Ascending aorta (tissue), 2 donors: ENCODE data around the gene PIH1D2. TPM values are rescaled to one million over a fixed set of nuclear protein-coding genes. Genes with fewer than 3 reads are reported as not detected.
A peak's percentile ranks its signal among the peaks of the same experiment; 100 is the strongest.

ENCODE experiments used
- DNase-seq, 2 donors: peaks; one replicate each; pipeline ENCODE4 v3.0.0-alpha.2; 2019; ENCODE audit warnings: low spot score in 2 of 2
- H3K27ac ChIP-seq, 2 donors: fragments of 200-600 bp; sonication (generic); one replicate each; pipeline ENCODE4 v1.5.1; 2016 to 2017; ENCODE audit warnings: mild to moderate bottlenecking in 1 of 2
- H3K27me3 ChIP-seq: fragments of 200-600 bp; sonication (generic); one replicate; pipeline ENCODE4 v1.5.1; 2017
- H3K36me3 ChIP-seq, 2 donors: fragments of 200-600 bp; sonication (generic); one replicate each; pipeline ENCODE4 v1.5.1; 2016
- H3K4me1 ChIP-seq, 2 donors: fragments of 200-600 bp; sonication (generic); one replicate each; pipeline ENCODE4 v1.5.1; 2016 to 2017; ENCODE audit warnings: mild to moderate bottlenecking in 1 of 2
- H3K4me3 ChIP-seq, 2 donors: fragments of 200-600 bp; sonication (generic); one replicate each; pipeline ENCODE4 v1.5.1; 2016 to 2017; ENCODE audit warnings: mild to moderate bottlenecking in 1 of 2
- H3K9me3 ChIP-seq, 2 donors: fragments of 200-600 bp; sonication (generic); one replicate each; pipeline ENCODE4 v1.5.1; 2016
- CTCF ChIP-seq, 3 experiments: fragments of 200-600 bp in 2 of 3; fragments of 450-650 bp in 1 of 3; sonication (generic) in 2 of 3; IDR thresholded peaks; one replicate each; pipeline ENCODE4 v1.5.1; 2016 to 2019; ENCODE audit warnings: antibody characterized with exemption in 3 of 3, mild to moderate bottlenecking in 1 of 3, moderate library complexity in 1 of 3
- intact Hi-C: fragments of 100-400 bp; cut with DNase I; formaldehyde crosslinking; loops from one replicate; pipeline ENCODE4 v1.15.1; 2023
- total RNA-seq: library from RNA; depleted of rRNA; stranded (reverse); fragments of >200 nt; gene quantifications from one replicate; pipeline ENCODE4 v1.1.0, GENCODE V29; 2016

PIH1D2 gene
- total RNA-seq, 1 donor from 2014 or later, result not detected

GRCh38 chr11:112085822-112086421 lies 12.1 kb upstream of the PIH1D2 start:
- intact Hi-C loops, result loop anchor here (1.0 to 10.0 kb wide), 4 partner anchors 12 to 709 kb away; partner anchors contain the start of genes CFAP68, FDXACB1, NKAPD1 and PIH1D2
- peak in 1 of 3 experiments; percentile 2 for TF ChIP-seq CTCF (IDR thresholded peaks at IDR 0.05)
- Histone ChIP-seq H3K4me3 (peak overlapping the region; percentile 86 to 94), H3K27me3 (no peaks in the 10 kb centered on the region), H3K9me3 (no peaks in the 10 kb centered on the region), H3K27ac (peak overlapping the region; percentile 63 to 75), H3K4me1 (peaks cover 5 to 23% of the 10 kb centered on the region in 2 donors), H3K36me3 (peaks cover 58 to 67% of the 10 kb centered on the region in 2 donors)
- no peak for DNase-seq

GRCh38 chr11:112082729-112083128 lies 8.9 kb upstream of the PIH1D2 start:
- Histone ChIP-seq H3K4me3 (no peak overlapping the region), H3K9me3 (no peaks in the 10 kb centered on the region), H3K27ac (no peak overlapping the region), H3K36me3 (peaks cover 56 to 68% of the 10 kb centered on the region in 2 donors), H3K4me1 (peaks cover 0 to 11% of the 10 kb centered on the region in 2 donors), H3K27me3 (no peaks in the 10 kb centered on the region)
- no peak for TF ChIP-seq CTCF (IDR thresholded peaks at IDR 0.05)
- intact Hi-C loops, result loop anchor here (10.0 kb wide), 1 partner anchor 712 kb away; no protein-coding TSS in a partner anchor
- DNase-seq, result no peak

GRCh38 chr11:112062923-112063322 lies 10.9 kb downstream of the PIH1D2 start:
- Histone ChIP-seq H3K27me3 (no peaks in the 10 kb centered on the region), H3K4me3 (no peak overlapping the region), H3K4me1 (no peaks in the 10 kb centered on the region), H3K27ac (no peak overlapping the region), H3K36me3 (peaks cover 29 to 49% of the 10 kb centered on the region in 2 donors), H3K9me3 (no peaks in the 10 kb centered on the region)
- TF ChIP-seq CTCF (IDR thresholded peaks at IDR 0.05), result no peak
- intact Hi-C loops, result no loop called here
- no peak for DNase-seq

DNA sequence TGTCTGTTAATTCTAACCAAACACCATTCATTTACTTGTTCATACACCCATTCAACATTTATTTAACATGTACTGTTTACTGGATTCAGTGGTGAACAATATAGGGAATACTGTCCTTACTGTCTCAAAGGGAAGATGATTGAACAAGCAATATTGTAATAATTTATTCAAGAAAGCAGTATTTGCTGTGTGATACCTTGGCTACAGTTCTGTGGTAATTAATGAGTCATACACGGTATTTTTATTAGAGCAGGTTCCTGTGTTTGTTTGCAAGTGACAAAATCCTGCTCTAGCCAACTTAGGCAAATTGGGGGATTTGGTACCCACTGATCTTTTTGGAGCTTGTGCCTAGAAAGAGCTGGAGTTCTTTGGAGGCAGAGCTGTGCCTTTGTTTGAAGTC lies 15.7 kb downstream of the PIH1D2 start:
- H3K9me3 ChIP-seq, result no peaks in the 10 kb centered on the region
- intact Hi-C loops, result no loop called here
- peaks cover 44 to 51% of the 10 kb centered on the region in 2 donors for H3K36me3 ChIP-seq

DNA sequence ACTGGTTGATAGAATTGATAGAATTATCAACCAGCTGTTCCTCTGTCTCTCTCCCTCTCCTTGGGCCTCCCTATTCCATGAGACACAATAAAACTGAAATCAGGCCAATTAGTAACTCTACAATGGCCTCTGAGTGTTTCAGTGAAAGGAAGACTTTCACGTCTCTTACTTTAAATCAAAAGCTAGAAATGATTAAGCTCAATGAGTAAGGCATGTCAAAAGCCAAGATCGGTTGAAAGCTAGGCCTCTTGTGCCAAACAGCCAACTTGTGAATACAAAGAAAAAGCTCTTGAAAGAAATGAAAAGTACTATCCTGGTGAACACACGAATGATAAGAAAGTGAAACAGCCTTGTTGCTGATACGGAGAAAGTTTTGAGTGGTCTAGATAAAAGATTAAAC lies 16.6 kb downstream of the PIH1D2 start:
- no peak for DNase-seq
- Histone ChIP-seq H3K4me1 (no peaks in the 10 kb centered on the region), H3K4me3 (no peak overlapping the region), H3K27ac (no peak overlapping the region), H3K27me3 (no peaks in the 10 kb centered on the region), H3K9me3 (no peaks in the 10 kb centered on the region), H3K36me3 (peaks cover 44 to 51% of the 10 kb centered on the region in 2 donors)
- TF ChIP-seq CTCF (IDR thresholded peaks at IDR 0.05), result no peak
- intact Hi-C loops, result no loop called here

More for the DNA sequence above, 15.7 kb downstream of the PIH1D2 start:
- Histone ChIP-seq H3K4me1 (no peaks in the 10 kb centered on the region), H3K27ac (no peak overlapping the region), H3K4me3 (no peak overlapping the region), H3K27me3 (no peaks in the 10 kb centered on the region)
- DNase-seq, result no peak
- no peak for TF ChIP-seq CTCF (IDR thresholded peaks at IDR 0.05)
